SU-DHL-6 (cell line): Measurements from ENCODE around the gene PSMF1.

Experiments
- EZH2phosphoT487 ChIP-seq: fragments of 200-600 bp; sonication (generic), shearing (Covaris generic); conservative IDR thresholded peaks from 2 replicates; pipeline ENCODE4 v1.6.1; 2018; ENCODE audit warnings: mild to moderate bottlenecking, antibody characterized with exemption, low read length, moderate library complexity, mixed read lengths
- TF ChIP-seq, protein P1 (sequence below): fragments of 200-600 bp; sonication (generic); IDR thresholded peaks from one replicate; pipeline ENCODE4 v1.5.1; 2017; ENCODE audit warnings: antibody characterized with exemption, mild to moderate bottlenecking, low read length, moderate library complexity; ENCODE audit not compliant: insufficient read depth, poor library complexity, severe bottlenecking

DNA sequence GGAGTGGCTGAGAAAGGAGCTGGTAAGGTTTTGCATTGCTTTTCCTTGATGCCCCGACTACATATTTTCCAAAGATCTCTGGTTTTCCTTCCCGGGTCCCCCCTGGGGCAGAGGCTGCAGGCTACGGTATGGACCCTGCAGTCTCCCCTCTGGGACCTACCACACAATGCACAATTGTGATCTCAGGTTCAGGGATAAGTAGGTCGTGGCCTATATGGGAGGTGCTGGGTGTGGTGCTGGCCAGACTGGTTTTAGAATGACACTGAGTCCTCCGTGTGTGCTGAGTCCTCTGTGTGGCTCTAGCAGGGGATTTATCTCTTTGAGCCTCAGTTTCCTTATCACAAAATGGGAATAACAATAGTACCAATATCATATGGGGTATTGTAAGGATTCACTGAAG lies 85.2 kb downstream of the PSMF1 start:
- TF ChIP-seq, protein P1, sequence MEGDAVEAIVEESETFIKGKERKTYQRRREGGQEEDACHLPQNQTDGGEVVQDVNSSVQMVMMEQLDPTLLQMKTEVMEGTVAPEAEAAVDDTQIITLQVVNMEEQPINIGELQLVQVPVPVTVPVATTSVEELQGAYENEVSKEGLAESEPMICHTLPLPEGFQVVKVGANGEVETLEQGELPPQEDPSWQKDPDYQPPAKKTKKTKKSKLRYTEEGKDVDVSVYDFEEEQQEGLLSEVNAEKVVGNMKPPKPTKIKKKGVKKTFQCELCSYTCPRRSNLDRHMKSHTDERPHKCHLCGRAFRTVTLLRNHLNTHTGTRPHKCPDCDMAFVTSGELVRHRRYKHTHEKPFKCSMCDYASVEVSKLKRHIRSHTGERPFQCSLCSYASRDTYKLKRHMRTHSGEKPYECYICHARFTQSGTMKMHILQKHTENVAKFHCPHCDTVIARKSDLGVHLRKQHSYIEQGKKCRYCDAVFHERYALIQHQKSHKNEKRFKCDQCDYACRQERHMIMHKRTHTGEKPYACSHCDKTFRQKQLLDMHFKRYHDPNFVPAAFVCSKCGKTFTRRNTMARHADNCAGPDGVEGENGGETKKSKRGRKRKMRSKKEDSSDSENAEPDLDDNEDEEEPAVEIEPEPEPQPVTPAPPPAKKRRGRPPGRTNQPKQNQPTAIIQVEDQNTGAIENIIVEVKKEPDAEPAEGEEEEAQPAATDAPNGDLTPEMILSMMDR, result no peak
- TF ChIP-seq EZH2phosphoT487, result no peak
